Activated CD8-positive, alpha-beta T cell treated with anti-CD3 and anti-CD28 coated beads for 36 hours (primary cell): Measurements from ENCODE around the gene NDUFS6. TPM values are rescaled to one million over a fixed set of nuclear protein-coding genes. Genes with fewer than 3 reads are reported as not detected.

Source experiments
- ATAC-seq: fragments of 200-7000 bp; cut with Tn5 transposase; one replicate; pipeline ENCODE4 v1.10.0; 2021; ENCODE audit warnings: mild to moderate bottlenecking, moderate library complexity
- CTCF ChIA-PET: fragments of 350-600 bp; sonication (Branson Sonifier 250); formaldehyde crosslinking; loops from one replicate; lab custom pipeline; 2021; ENCODE audit warnings: antibody characterized with exemption; lab: Charles Lee
- POLR2A ChIA-PET: fragments of 350-600 bp; sonication (Branson Sonifier 250); formaldehyde crosslinking; loops from one replicate; lab custom pipeline; 2021; ENCODE audit warnings: antibody characterized with exemption; lab: Charles Lee
- DNase-seq: peaks from one replicate; pipeline ENCODE4 v3.0.0-alpha.2; 2020
- H3K27ac Mint-ChIP-seq: one replicate; pipeline ENCODE4 v1.8.0; 2021; ENCODE audit warnings: mild to moderate bottlenecking, mixed read lengths
- H3K27me3 Mint-ChIP-seq: one replicate; pipeline ENCODE4 v1.8.0; 2021; ENCODE audit warnings: mixed read lengths
- H3K36me3 Mint-ChIP-seq: one replicate; pipeline ENCODE4 v1.8.0; 2021; ENCODE audit warnings: low read depth, mixed read lengths
- H3K4me1 Mint-ChIP-seq: one replicate; pipeline ENCODE4 v1.8.0; 2021; ENCODE audit warnings: low read depth, mixed read lengths
- H3K4me3 Mint-ChIP-seq: one replicate; pipeline ENCODE4 v1.8.0; 2021; ENCODE audit warnings: mild to moderate bottlenecking, moderate library complexity, mixed read lengths
- H3K9me3 Mint-ChIP-seq: one replicate; pipeline ENCODE4 v1.8.0; 2021; ENCODE audit warnings: mixed read lengths
- intact Hi-C: fragments of 100-400 bp; cut with micrococcal nuclease; formaldehyde crosslinking; loops from one replicate; pipeline ENCODE4 v1.10.0; 2022
- total RNA-seq, 2 experiments: library from RNA; stranded (reverse); gene quantifications; one replicate each; pipeline ENCODE4 v1.2.3, GENCODE V29; 2021
- TF ChIP-seq, protein P1 (sequence below): fragments of 200-600 bp; IDR thresholded peaks from one replicate; pipeline ENCODE4 v1.8.0; 2022; ENCODE audit warnings: antibody characterized with exemption, mild to moderate bottlenecking

NDUFS6 gene
- total RNA-seq, 2 experiments from 2014 or later = 32.2 to 39.1 TPM

DNA sequence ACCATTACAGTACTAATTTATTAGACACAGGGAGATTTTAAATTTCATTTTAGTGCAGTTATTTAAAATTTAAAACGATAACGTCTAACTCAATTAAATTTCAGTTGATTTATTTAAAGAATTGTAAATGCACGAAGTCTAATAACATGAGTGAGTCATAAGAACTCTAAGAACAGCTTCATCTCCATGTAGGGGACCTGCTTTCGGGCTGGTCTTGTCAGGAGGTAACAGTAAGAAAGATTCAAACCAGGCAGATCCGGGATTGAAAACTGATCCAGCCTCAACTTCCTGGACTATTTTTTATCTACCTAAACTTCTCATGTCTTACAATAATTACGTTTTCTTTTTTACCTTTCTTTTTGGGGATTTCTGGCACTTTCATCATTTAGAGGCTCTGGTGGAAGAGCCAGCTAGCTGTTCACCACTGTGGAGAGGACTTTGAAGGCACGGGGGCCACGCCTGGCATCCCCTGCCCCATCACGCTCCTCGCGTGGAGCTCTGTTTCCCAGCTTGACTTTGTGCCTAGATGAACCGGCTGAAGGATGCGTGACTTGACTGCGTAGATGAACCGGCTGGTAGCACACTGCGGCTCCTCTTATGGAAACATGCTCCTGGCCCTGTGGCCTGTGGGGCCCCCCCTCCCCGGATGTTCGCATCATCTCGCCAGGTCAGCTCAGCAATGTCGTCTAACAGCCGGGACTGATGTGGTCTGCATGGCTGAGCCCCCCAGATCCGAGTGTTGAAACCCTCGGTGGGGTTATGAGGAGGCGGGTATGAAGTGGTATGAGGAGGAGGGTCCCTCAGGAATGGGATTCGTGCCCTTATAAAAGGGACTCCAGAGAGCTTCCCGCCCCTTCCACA is 26.0 kb downstream of the NDUFS6 start:
- Mint-ChIP-seq H3K36me3 (peaks cover 2% of the 10 kb centered on the region), H3K27me3 (no peaks in the 10 kb centered on the region), H3K9me3 (no peaks in the 10 kb centered on the region), H3K4me3 (no peak overlapping the region), H3K27ac (no peak overlapping the region), H3K4me1 (no peaks in the 10 kb centered on the region)
- DNase-seq (no peak), ATAC-seq (no peak)
- ChIA-PET CTCF (no interaction called here), POLR2A (no interaction called here)
- intact Hi-C loops = no loop called here
- TF ChIP-seq, protein P1, sequence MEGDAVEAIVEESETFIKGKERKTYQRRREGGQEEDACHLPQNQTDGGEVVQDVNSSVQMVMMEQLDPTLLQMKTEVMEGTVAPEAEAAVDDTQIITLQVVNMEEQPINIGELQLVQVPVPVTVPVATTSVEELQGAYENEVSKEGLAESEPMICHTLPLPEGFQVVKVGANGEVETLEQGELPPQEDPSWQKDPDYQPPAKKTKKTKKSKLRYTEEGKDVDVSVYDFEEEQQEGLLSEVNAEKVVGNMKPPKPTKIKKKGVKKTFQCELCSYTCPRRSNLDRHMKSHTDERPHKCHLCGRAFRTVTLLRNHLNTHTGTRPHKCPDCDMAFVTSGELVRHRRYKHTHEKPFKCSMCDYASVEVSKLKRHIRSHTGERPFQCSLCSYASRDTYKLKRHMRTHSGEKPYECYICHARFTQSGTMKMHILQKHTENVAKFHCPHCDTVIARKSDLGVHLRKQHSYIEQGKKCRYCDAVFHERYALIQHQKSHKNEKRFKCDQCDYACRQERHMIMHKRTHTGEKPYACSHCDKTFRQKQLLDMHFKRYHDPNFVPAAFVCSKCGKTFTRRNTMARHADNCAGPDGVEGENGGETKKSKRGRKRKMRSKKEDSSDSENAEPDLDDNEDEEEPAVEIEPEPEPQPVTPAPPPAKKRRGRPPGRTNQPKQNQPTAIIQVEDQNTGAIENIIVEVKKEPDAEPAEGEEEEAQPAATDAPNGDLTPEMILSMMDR = no peak

- intact Hi-C loops = no loop called here
- Mint-ChIP-seq H3K27me3 (peaks cover 2% of the 10 kb centered on the region), H3K27ac (no peak overlapping the region), H3K4me1 (no peaks in the 10 kb centered on the region), H3K9me3 (no peaks in the 10 kb centered on the region), H3K36me3 (peaks cover 2% of the 10 kb centered on the region), H3K4me3 (no peak overlapping the region)
- DNase-seq (no peak), ATAC-seq (peak; percentile 71)
- CTCF ChIA-PET = interaction anchor here (1.0 kb wide), 1 partner anchor 89 kb away, joined by 3 read pairs; no protein-coding TSS in a partner anchor
- TF ChIP-seq, protein P1 = no peak
- POLR2A ChIA-PET = no interaction called here
These were observed 26.7 kb downstream of the NDUFS6 start for GRCh38 chr5:1827886-1828397.

DNA sequence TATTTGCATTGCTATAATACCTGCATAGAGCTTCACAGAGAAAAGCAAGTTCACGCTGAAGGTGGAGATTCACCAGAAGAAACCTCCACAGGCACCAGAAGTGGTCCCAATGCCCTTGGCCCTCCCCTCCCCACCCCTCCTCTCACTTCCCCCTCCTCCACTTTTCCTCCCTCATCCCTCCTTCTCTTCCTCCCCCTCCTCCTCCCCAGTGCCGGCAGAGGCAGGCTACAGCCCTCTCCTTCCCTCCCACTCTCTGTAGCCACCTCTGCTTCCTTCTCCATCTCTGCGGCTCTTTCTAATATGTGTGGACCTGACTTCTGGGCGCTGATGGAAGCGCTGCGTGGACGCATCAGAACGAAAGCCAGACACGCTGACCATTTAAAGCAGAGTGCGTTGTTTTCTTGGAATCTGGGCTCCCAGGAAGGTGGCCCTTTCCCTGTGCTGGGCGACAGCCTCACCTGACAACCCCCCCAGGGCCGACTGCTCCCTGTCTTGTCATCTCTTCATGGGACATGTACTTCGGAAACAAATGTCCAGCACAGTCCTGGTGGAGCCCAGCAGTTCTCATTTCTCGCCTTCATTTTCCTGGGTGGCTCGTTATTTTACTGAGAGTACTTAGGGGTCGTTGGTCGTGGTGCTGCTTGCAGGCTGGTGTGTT is 29.5 kb downstream of the NDUFS6 start:
- intact Hi-C loops = no loop called here
- Mint-ChIP-seq H3K27me3 (peaks cover 2% of the 10 kb centered on the region), H3K27ac (no peak overlapping the region), H3K4me3 (no peak overlapping the region), H3K9me3 (no peaks in the 10 kb centered on the region), H3K4me1 (no peaks in the 10 kb centered on the region), H3K36me3 (no peaks in the 10 kb centered on the region)
- DNase-seq (no peak), ATAC-seq (no peak)
- ChIA-PET POLR2A (no interaction called here), CTCF (no interaction called here)
- TF ChIP-seq, protein P1 = no peak

DNA sequence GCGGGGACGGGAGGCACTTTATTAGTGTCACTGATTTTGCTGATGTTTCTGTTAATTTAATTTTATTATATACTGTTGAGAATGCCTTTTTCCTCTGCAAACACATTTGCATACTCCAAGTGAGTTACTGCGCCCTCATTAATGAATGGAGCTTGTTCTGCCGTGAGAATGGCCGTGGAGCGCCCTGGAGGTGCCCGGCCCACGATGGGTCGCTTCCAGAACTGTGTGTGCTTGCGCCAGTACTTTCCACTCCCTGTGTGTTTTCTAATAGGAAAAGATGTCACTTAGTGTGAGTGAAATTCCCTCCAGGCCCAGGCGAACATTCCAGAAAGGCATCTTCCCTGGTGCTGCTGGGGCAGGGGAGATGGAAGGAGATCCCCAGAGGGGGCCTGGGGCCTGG is 30.1 kb downstream of the NDUFS6 start:
- H3K4me1 Mint-ChIP-seq = no peaks in the 10 kb centered on the region
- H3K27me3 Mint-ChIP-seq = peaks cover 2% of the 10 kb centered on the region

More for the DNA sequence above, 30.1 kb downstream of the NDUFS6 start:
- ATAC-seq (no peak), DNase-seq (no peak)
- intact Hi-C loops = no loop called here
- H3K9me3 Mint-ChIP-seq = no peaks in the 10 kb centered on the region
- H3K36me3 Mint-ChIP-seq = no peaks in the 10 kb centered on the region
- TF ChIP-seq, protein P1 = no peak
- H3K27ac Mint-ChIP-seq = no peak overlapping the region
- CTCF ChIA-PET = no interaction called here
- POLR2A ChIA-PET = no interaction called here
- no peak overlapping the region for H3K4me3 Mint-ChIP-seq
